ENCODE results near the gene ADGRA1. TPM values are rescaled to one million over a fixed set of nuclear protein-coding genes. Genes with fewer than 3 reads are reported as not detected.

The ADGRA1 gene
- total RNA-seq, 4 donors from 2014 or later = not detected

- Histone ChIP-seq H3K27me3 (no peaks in the 10 kb centered on the region), H3K4me3 (no peak overlapping the region), H3K27ac (no peak overlapping the region), H3K4me1 (no peaks in the 10 kb centered on the region), H3K9me3 (peaks cover 0 to 5% (median 3%) of the 10 kb centered on the region in 4 donors), H3K36me3 (no peaks in the 10 kb centered on the region)
- TF ChIP-seq POLR2A (IDR thresholded peaks at IDR 0.05) = no peak
- no peak for TF ChIP-seq CTCF (IDR thresholded peaks at IDR 0.05)
- DNase-seq = no peak
Measured at GRCh38 chr10:133103311-133103910, 15.7 kb downstream of the ADGRA1 start.

- no peaks in the 10 kb centered on the region for H3K36me3 ChIP-seq
- no peaks in the 10 kb centered on the region for H3K4me1 ChIP-seq
- H3K27me3 ChIP-seq = no peaks in the 10 kb centered on the region
- no peak for TF ChIP-seq POLR2A (IDR thresholded peaks at IDR 0.05)
- no peak for TF ChIP-seq CTCF (IDR thresholded peaks at IDR 0.05)
- DNase-seq = no peak
- H3K9me3 ChIP-seq = peaks cover 0 to 13% (median 3%) of the 10 kb centered on the region in 4 donors
- no peak overlapping the region for H3K4me3 ChIP-seq
- H3K27ac ChIP-seq = no peak overlapping the region
Measured at GRCh38 chr10:133104068-133104962, 16.6 kb downstream of the ADGRA1 start.

GRCh38 chr10:133104963-133105640 lies 17.4 kb downstream of the ADGRA1 start:
- TF ChIP-seq POLR2A (IDR thresholded peaks at IDR 0.05) (no peak), CTCF (IDR thresholded peaks at IDR 0.05) (no peak)
- Histone ChIP-seq H3K9me3 (peaks cover 0 to 13% (median 3%) of the 10 kb centered on the region in 4 donors), H3K4me1 (no peaks in the 10 kb centered on the region), H3K27me3 (no peaks in the 10 kb centered on the region), H3K27ac (no peak overlapping the region), H3K36me3 (no peaks in the 10 kb centered on the region), H3K4me3 (no peak overlapping the region)
- DNase-seq = no peak

- Histone ChIP-seq H3K27ac (no peak overlapping the region), H3K9me3 (peaks cover 0 to 13% (median 3%) of the 10 kb centered on the region in 4 donors), H3K4me1 (no peaks in the 10 kb centered on the region), H3K36me3 (no peaks in the 10 kb centered on the region), H3K27me3 (no peaks in the 10 kb centered on the region), H3K4me3 (no peak overlapping the region)
- DNase-seq = no peak
- TF ChIP-seq POLR2A (IDR thresholded peaks at IDR 0.05) = no peak
- no peak for TF ChIP-seq CTCF (IDR thresholded peaks at IDR 0.05)
Measured at GRCh38 chr10:133105686-133106390, 18.1 kb downstream of the ADGRA1 start.

GRCh38 chr10:133106516-133106915 lies 18.8 kb downstream of the ADGRA1 start:
- no peak for DNase-seq
- H3K4me1 ChIP-seq = no peaks in the 10 kb centered on the region
- peaks cover 0 to 13% (median 3%) of the 10 kb centered on the region in 4 donors for H3K9me3 ChIP-seq
- H3K4me3 ChIP-seq = no peak overlapping the region
- H3K36me3 ChIP-seq = no peaks in the 10 kb centered on the region
- TF ChIP-seq CTCF (IDR thresholded peaks at IDR 0.05) (no peak), POLR2A (IDR thresholded peaks at IDR 0.05) (no peak)
- no peaks in the 10 kb centered on the region for H3K27me3 ChIP-seq
- H3K27ac ChIP-seq = no peak overlapping the region
